Tibial artery (tissue), 4 donors: ENCODE measurements around the gene ZNF74.
A peak's percentile ranks its signal among the peaks of the same experiment; 100 is the strongest.

ENCODE experiments used
- DNase-seq, 2 donors: peaks; one replicate each; pipeline ENCODE4 v3.0.0-alpha.2; 2019
- H3K27ac ChIP-seq, 2 donors: fragments of 200-600 bp; sonication (generic) in 1 of 2; 1 replicate in 1 of 2; 2 replicates in 1 of 2; pipeline ENCODE4 v1.5.1; 2018 to 2019; ENCODE audit warnings: mild to moderate bottlenecking in 1 of 2
- H3K27me3 ChIP-seq, 2 donors: fragments of 200-600 bp; sonication (generic) in 1 of 2; one replicate each; pipeline versions ENCODE4 v1.5.1 to v1.6.0; 2016 to 2019
- H3K36me3 ChIP-seq, 3 donors: fragments of 200-600 bp; sonication (generic) in 2 of 3; one replicate each; pipeline ENCODE4 v1.5.1; 2016 to 2019; ENCODE audit warnings: mild to moderate bottlenecking in 2 of 3
- H3K4me1 ChIP-seq, 4 donors: fragments of 200-600 bp; sonication (generic) in 2 of 4; 1 replicate in 3 of 4; 2 replicates in 1 of 4; pipeline ENCODE4 v1.5.1; 2016 to 2019
- H3K4me3 ChIP-seq, 2 donors: fragments of 200-600 bp; sonication (generic) in 1 of 2; 1 replicate in 1 of 2; 2 replicates in 1 of 2; pipeline ENCODE4 v1.5.1; 2018 to 2019; ENCODE audit warnings: mild to moderate bottlenecking in 2 of 2
- H3K9me3 ChIP-seq, 3 donors: fragments of 200-600 bp; sonication (generic) in 1 of 3; one replicate each; pipeline ENCODE4 v1.5.1; 2016 to 2019
- CTCF ChIP-seq, 2 experiments: fragments of 200-600 bp in 1 of 2; fragments of 450-650 bp in 1 of 2; IDR thresholded peaks; one replicate each; pipeline ENCODE4 v1.5.1; 2017 to 2019; ENCODE audit warnings: antibody characterized with exemption in 2 of 2, mild to moderate bottlenecking in 1 of 2, moderate library complexity in 1 of 2
- intact Hi-C: fragments of 100-400 bp; cut with DNase I; formaldehyde crosslinking; loops from one replicate; pipeline ENCODE4 v1.15.0; 2023; ENCODE audit warnings: low total_unique reads

Gene ZNF74

GRCh38 chr22:20398420-20398819 is 4.5 kb downstream of the ZNF74 start:
- Histone ChIP-seq H3K27me3 (no peaks in the 10 kb centered on the region), H3K4me3 (no peak overlapping the region), H3K9me3 (no peaks in the 10 kb centered on the region), H3K36me3 (peaks cover 0 to 14% (median 4%) of the 10 kb centered on the region in 3 donors), H3K4me1 (peaks cover 0 to 23% (median 14%) of the 10 kb centered on the region in 4 donors), H3K27ac (no peak overlapping the region)
- no peak for DNase-seq
- intact Hi-C loops, result no loop called here
- TF ChIP-seq CTCF (IDR thresholded peaks at IDR 0.05), result no peak

- intact Hi-C loops, result no loop called here
- Histone ChIP-seq H3K4me1 (peaks cover 0 to 14% (median 6%) of the 10 kb centered on the region in 4 donors), H3K36me3 (peaks cover 0 to 22% (median 16%) of the 10 kb centered on the region in 3 donors), H3K27me3 (no peaks in the 10 kb centered on the region), H3K9me3 (no peaks in the 10 kb centered on the region), H3K4me3 (no peak overlapping the region), H3K27ac (no peak overlapping the region)
- TF ChIP-seq CTCF (IDR thresholded peaks at IDR 0.05), result no peak
- peak in 1 of 2 donors; percentile 34 for DNase-seq
Observed at GRCh38 chr22:20399866-20400605, 6.1 kb downstream of the ZNF74 start.

- Histone ChIP-seq H3K27ac (no peak overlapping the region), H3K36me3 (peaks cover 5 to 30% (median 23%) of the 10 kb centered on the region in 3 donors), H3K4me3 (no peak overlapping the region), H3K27me3 (no peaks in the 10 kb centered on the region), H3K9me3 (no peaks in the 10 kb centered on the region), H3K4me1 (peaks cover 0 to 7% (median under 1%) of the 10 kb centered on the region in 4 donors)
- intact Hi-C loops, result no loop called here
- no peak for TF ChIP-seq CTCF (IDR thresholded peaks at IDR 0.05)
- peak in 1 of 2 donors; percentile 48 for DNase-seq
Observed at GRCh38 chr22:20400606-20401375, 6.8 kb downstream of the ZNF74 start.

GRCh38 chr22:20401376-20402014 is 7.5 kb downstream of the ZNF74 start:
- H3K27ac ChIP-seq, result no peak overlapping the region
- no peaks in the 10 kb centered on the region for H3K9me3 ChIP-seq
- H3K4me1 ChIP-seq, result peaks cover 0 to 3% (median 0%) of the 10 kb centered on the region in 4 donors
- intact Hi-C loops, result no loop called here
- no peaks in the 10 kb centered on the region for H3K27me3 ChIP-seq
- peaks cover 12 to 37% (median 30%) of the 10 kb centered on the region in 3 donors for H3K36me3 ChIP-seq
- no peak overlapping the region for H3K4me3 ChIP-seq
- TF ChIP-seq CTCF (IDR thresholded peaks at IDR 0.05), result no peak
- peak in 1 of 2 donors; percentile 43 for DNase-seq

- Histone ChIP-seq H3K9me3 (no peaks in the 10 kb centered on the region), H3K4me1 (no peaks in the 10 kb centered on the region), H3K4me3 (no peak overlapping the region), H3K36me3 (peaks cover 18 to 52% (median 39%) of the 10 kb centered on the region in 3 donors), H3K27me3 (no peaks in the 10 kb centered on the region), H3K27ac (no peak overlapping the region)
- DNase-seq, result peak in 1 of 2 donors; percentile 38
- TF ChIP-seq CTCF (IDR thresholded peaks at IDR 0.05), result no peak
- intact Hi-C loops, result no loop called here
Observed at GRCh38 chr22:20402960-20403778, 9.2 kb downstream of the ZNF74 start.
